Thoracic aorta (tissue), 2 donors: ENCODE results near the gene OXNAD1. TPM values are rescaled to one million over a fixed set of nuclear protein-coding genes. Genes with fewer than 3 reads are reported as not detected.

Source experiments
- ATAC-seq: fragments of 150-250 bp; one replicate; pipeline ENCODE4 v1.8.0; 2017; ENCODE audit warnings: low read depth; ENCODE audit not compliant: insufficient number of reproducible peaks, low FRiP score
- DNase-seq: peaks from one replicate; pipeline ENCODE4 v3.0.0-alpha.2; 2020; ENCODE audit warnings: low spot score
- H3K27ac ChIP-seq, 2 donors: fragments of 200-600 bp; sonication (generic); 1 replicate in 1 of 2; 2 replicates in 1 of 2; pipeline ENCODE4 v1.5.1; 2016; ENCODE audit warnings: mild to moderate bottlenecking in 2 of 2, moderate library complexity in 2 of 2
- H3K27me3 ChIP-seq: fragments of 200-600 bp; sonication (generic); replicated peaks from 2 replicates; pipeline ENCODE4 v1.6.0; 2016; ENCODE audit warnings: mild to moderate bottlenecking; ENCODE audit not compliant: insufficient read depth
- H3K36me3 ChIP-seq: fragments of 200-600 bp; sonication (generic); one replicate; pipeline ENCODE4 v1.5.1; 2016
- H3K4me1 ChIP-seq, 2 donors: fragments of 200-600 bp; sonication (generic); 1 replicate in 1 of 2; 2 replicates in 1 of 2; pipeline versions ENCODE4 v1.5.1 to v1.6.0; 2016; ENCODE audit warnings: low read depth in 2 of 2, mild to moderate bottlenecking in 1 of 2; ENCODE audit not compliant: control insufficient read depth in 1 of 2
- H3K4me3 ChIP-seq: fragments of 200-600 bp; sonication (generic); 2 replicates; pipeline ENCODE4 v1.5.1; 2016; ENCODE audit warnings: mild to moderate bottlenecking
- H3K9me3 ChIP-seq: fragments of 200-600 bp; sonication (generic); 2 replicates; pipeline ENCODE4 v1.5.1; 2016
- CTCF ChIP-seq: fragments of 200-600 bp; sonication (generic); IDR thresholded peaks from one replicate; pipeline ENCODE4 v1.5.1; 2019; ENCODE audit warnings: antibody characterized with exemption
- total RNA-seq, 2 donors: library from RNA; depleted of rRNA; stranded (reverse); fragments of >200 nt; gene quantifications; one replicate each; pipeline versions ENCODE4 v1.1.0 to v1.2.3, GENCODE V29; 2016

The OXNAD1 gene
- total RNA-seq, 2 donors from 2014 or later: 6.8 to 7.9 TPM

- DNase-seq (no peak), ATAC-seq (no peak)
- no peak for TF ChIP-seq CTCF
- H3K36me3 ChIP-seq: no peaks in the 10 kb centered on the region
- no peaks in the 10 kb centered on the region for H3K27me3 ChIP-seq
- no peak overlapping the region for H3K27ac ChIP-seq
- no peak overlapping the region for H3K4me3 ChIP-seq
- no peaks in the 10 kb centered on the region for H3K9me3 ChIP-seq
- peaks cover 8 to 16% of the 10 kb centered on the region in 2 donors for H3K4me1 ChIP-seq
These were observed 78.1 kb downstream of the OXNAD1 start for GRCh38 chr3:16343101-16343500.

DNA sequence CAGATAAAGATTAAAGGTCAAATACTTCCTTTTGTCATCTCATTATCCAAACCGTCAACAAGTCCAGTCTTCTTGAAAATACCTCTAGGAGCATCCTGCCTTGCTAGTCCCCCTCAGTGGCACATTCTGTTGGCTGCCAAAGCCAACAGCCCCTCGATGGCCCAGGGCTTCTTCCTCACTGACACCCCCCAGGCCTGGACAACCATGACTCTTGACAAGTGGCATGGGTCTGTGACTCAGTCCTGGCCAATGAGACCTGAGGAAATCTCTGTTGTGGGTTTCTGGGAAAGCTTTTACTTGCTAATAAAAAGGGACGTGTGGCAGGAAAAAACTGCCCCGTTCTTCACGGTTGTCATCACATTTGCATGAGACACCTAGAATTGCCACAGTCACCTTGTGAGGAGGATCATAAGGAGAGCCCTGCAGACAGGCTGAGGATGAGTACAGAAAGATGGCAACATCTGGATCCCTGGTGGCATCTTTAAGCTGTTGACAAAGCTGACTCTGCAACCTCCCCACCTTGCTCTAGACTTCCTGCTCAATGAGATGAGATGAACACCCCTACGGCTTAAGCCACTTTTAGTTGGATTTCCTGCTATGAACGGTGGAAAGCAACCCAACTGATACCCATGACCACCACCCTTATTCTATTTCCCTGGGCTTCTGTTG is 81.5 kb downstream of the OXNAD1 start:
- H3K4me3 ChIP-seq: no peak overlapping the region
- H3K27ac ChIP-seq: no peak overlapping the region
- no peaks in the 10 kb centered on the region for H3K27me3 ChIP-seq
- no peak for TF ChIP-seq CTCF
- H3K4me1 ChIP-seq: peaks cover 5 to 16% of the 10 kb centered on the region in 2 donors
- no peaks in the 10 kb centered on the region for H3K9me3 ChIP-seq
- no peak for ATAC-seq
- no peak for DNase-seq
- H3K36me3 ChIP-seq: no peaks in the 10 kb centered on the region

GRCh38 chr3:16347548-16347947 is 82.5 kb downstream of the OXNAD1 start:
- ATAC-seq (no peak), DNase-seq (no peak)
- no peak overlapping the region for H3K4me3 ChIP-seq
- no peaks in the 10 kb centered on the region for H3K27me3 ChIP-seq
- no peak for TF ChIP-seq CTCF
- no peaks in the 10 kb centered on the region for H3K9me3 ChIP-seq
- no peak overlapping the region for H3K27ac ChIP-seq
- no peaks in the 10 kb centered on the region for H3K36me3 ChIP-seq
- peaks cover 5 to 16% of the 10 kb centered on the region in 2 donors for H3K4me1 ChIP-seq

DNA sequence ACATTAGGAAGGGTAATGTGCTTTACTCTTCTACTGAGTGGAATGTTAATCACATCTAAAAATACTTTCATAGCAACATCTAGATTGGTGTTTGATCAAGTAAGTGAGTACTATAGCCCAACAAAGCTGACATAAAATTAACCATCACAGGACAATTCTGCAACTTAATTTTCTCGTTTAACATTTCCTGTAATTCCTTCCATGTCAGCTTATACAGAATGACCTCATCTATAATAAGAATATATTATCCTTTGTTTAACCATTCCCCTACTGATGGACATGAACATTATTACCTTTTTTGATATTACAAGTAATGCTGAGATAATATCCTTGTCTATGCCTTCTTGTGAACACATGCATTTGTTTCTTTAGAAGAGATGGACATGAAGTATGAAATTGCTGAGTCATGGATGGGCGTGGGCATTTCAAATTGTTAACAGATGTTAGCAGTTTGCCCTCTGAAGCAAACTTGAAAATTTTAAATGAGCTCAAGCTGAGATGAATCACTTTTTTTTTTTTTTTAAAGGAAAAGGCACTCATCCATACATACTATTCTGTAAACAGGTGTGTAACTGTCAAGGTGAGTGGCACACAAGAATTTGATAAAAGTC is 85.1 kb downstream of the OXNAD1 start:
- peaks cover 5 to 16% of the 10 kb centered on the region in 2 donors for H3K4me1 ChIP-seq
- ATAC-seq: no peak
- H3K9me3 ChIP-seq: no peaks in the 10 kb centered on the region
- no peak for DNase-seq
- TF ChIP-seq CTCF: no peak
- H3K36me3 ChIP-seq: peaks cover 4% of the 10 kb centered on the region
- H3K27ac ChIP-seq: no peak overlapping the region
- H3K4me3 ChIP-seq: no peak overlapping the region
- H3K27me3 ChIP-seq: no peaks in the 10 kb centered on the region

DNA sequence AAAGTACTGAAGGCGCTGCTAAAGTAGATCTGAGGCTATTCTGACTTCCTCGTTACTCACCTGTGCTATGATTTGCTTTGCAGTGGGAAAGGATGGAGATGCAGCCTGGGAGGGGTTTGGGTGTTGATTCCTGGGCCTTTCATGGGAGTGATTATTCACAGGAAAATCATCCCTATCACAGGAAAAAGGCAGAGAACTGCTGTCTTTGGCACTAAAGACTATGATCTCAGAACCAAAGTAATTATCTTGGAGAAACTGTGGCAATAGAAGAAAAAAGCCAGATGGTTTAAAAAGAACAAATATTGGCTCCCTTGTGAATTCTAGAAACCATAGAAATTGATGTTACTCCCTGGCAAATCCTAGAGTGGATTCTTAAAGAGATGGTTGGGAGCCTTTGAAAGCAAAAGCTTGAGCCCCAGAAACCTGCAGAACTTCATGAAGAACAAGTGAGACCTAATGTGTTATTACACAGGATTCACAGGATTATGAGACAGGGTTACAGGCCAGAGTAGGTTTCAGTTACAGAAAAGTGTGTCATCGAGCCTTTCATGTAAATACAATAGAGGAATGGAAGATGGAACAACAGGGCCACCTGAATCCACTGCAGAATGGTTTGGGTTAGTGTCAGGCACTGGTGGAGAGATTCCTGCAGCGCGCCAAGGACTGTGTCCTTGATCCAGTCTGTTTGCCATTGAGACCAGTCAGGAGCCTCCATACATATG is 85.7 kb downstream of the OXNAD1 start:
- Histone ChIP-seq H3K9me3 (no peaks in the 10 kb centered on the region), H3K4me1 (peaks cover 5 to 16% of the 10 kb centered on the region in 2 donors), H3K4me3 (no peak overlapping the region), H3K27me3 (no peaks in the 10 kb centered on the region), H3K36me3 (peaks cover 4% of the 10 kb centered on the region), H3K27ac (no peak overlapping the region)
- no peak for TF ChIP-seq CTCF
- no peak for ATAC-seq
- no peak for DNase-seq
